ENCODE data around the gene TDRD7. TPM values are rescaled to one million over a fixed set of nuclear protein-coding genes. Genes with fewer than 3 reads are reported as not detected.

Gene TDRD7
- total RNA-seq, 1 experiment from 2014 or later, result 22.0 TPM

- no peak for DNase-seq
- no peaks in the 10 kb centered on the region for H3K36me3 ChIP-seq (ENCODE audit: control insufficient read depth, insufficient read depth, low read length)
- Mint-ChIP-seq H3K36me3 (ENCODE audit: insufficient read depth, unreplicated experiment) (peaks cover 5% of the 10 kb centered on the region), H3K9me3 (ENCODE audit: unreplicated experiment) (no peaks in the 10 kb centered on the region), H3K27ac (ENCODE audit: unreplicated experiment) (no peak overlapping the region), H3K4me1 (ENCODE audit: low read depth, unreplicated experiment) (no peaks in the 10 kb centered on the region), H3K27me3 (ENCODE audit: insufficient read depth, unreplicated experiment) (peaks cover 19% of the 10 kb centered on the region), H3K4me3 (ENCODE audit: unreplicated experiment) (no peak overlapping the region)
- intact Hi-C loops (cut with micrococcal nuclease; ENCODE audit: unreplicated experiment), result loop anchor here (5.0 to 10.0 kb wide), 2 partner anchors 90 to 92 kb away; partner anchors contain the start of gene TDRD7
- POLR2A ChIA-PET, result no interaction called here
- peaks cover 5% of the 10 kb centered on the region; the same call in 1 of the 2 replicates for H3K27me3 ChIP-seq (replicated peaks; ENCODE audit: control insufficient read depth, insufficient read depth, low read length)
- H3K4me3 ChIP-seq (ENCODE audit: low read depth, low read length), result no peak overlapping the region
- BruUV-seq (replicated peaks), result no TSS peak
- CTCF ChIA-PET, result no interaction called here
- TF ChIP-seq CTCF (IDR thresholded peaks at IDR 0.05; ENCODE audit: insufficient read depth in 1 of 2, low read depth in 1 of 2, low read length in 1 of 2, severe bottlenecking in 1 of 2, unreplicated experiment in 1 of 2), result no peak
- H3K9me3 ChIP-seq, result no peaks in the 10 kb centered on the region
- no peaks in the 10 kb centered on the region; the same call in 1 of the 2 replicates for H3K4me1 ChIP-seq
Measured at GRCh38 chr9:97504381-97505216, 92.7 kb downstream of the TDRD7 start.

GRCh38 chr9:97505845-97506244, 93.9 kb downstream of the TDRD7 start:
- CTCF ChIA-PET, result no interaction called here
- POLR2A ChIA-PET, result no interaction called here
- intact Hi-C loops (cut with micrococcal nuclease; ENCODE audit: unreplicated experiment), result loop anchor here (10.0 kb wide), 1 partner anchor 89 kb away; no protein-coding TSS in a partner anchor

GRCh38 chr9:97506306-97506705, 94.4 kb downstream of the TDRD7 start:
- H3K9me3 ChIP-seq, result no peaks in the 10 kb centered on the region
- intact Hi-C loops (cut with micrococcal nuclease; ENCODE audit: unreplicated experiment), result loop anchor here (10.0 kb wide), 1 partner anchor 88 kb away; no protein-coding TSS in a partner anchor
- no peaks in the 10 kb centered on the region for H3K9me3 Mint-ChIP-seq (ENCODE audit: unreplicated experiment)
- H3K4me1 ChIP-seq, result no peaks in the 10 kb centered on the region; the same call in 1 of the 2 replicates
- BruUV-seq (replicated peaks), result no TSS peak
- H3K36me3 Mint-ChIP-seq (ENCODE audit: insufficient read depth, unreplicated experiment), result no peaks in the 10 kb centered on the region
- peaks cover 15% of the 10 kb centered on the region for H3K27me3 Mint-ChIP-seq (ENCODE audit: insufficient read depth, unreplicated experiment)
- no peak overlapping the region for H3K4me3 ChIP-seq (ENCODE audit: low read depth, low read length)
- H3K27me3 ChIP-seq (replicated peaks; ENCODE audit: control insufficient read depth, insufficient read depth, low read length), result peaks cover 5% of the 10 kb centered on the region; the same call in 1 of the 2 replicates
- H3K27ac Mint-ChIP-seq (ENCODE audit: unreplicated experiment), result no peak overlapping the region
- H3K4me1 Mint-ChIP-seq (ENCODE audit: low read depth, unreplicated experiment), result no peaks in the 10 kb centered on the region
- no peak for DNase-seq
- ChIA-PET CTCF (no interaction called here), POLR2A (no interaction called here)
- TF ChIP-seq CTCF (IDR thresholded peaks at IDR 0.05; ENCODE audit: insufficient read depth in 1 of 2, low read depth in 1 of 2, low read length in 1 of 2, severe bottlenecking in 1 of 2, unreplicated experiment in 1 of 2), result no peak
- no peak overlapping the region for H3K4me3 Mint-ChIP-seq (ENCODE audit: unreplicated experiment)
- no peaks in the 10 kb centered on the region for H3K36me3 ChIP-seq (ENCODE audit: control insufficient read depth, insufficient read depth, low read length)

More at GRCh38 chr9:97505845-97506244, 93.9 kb downstream of the TDRD7 start:
- Histone ChIP-seq H3K9me3 (no peaks in the 10 kb centered on the region), H3K27me3 (replicated peaks; ENCODE audit: control insufficient read depth, insufficient read depth, low read length) (peaks cover 5% of the 10 kb centered on the region; the same call in 1 of the 2 replicates), H3K36me3 (ENCODE audit: control insufficient read depth, insufficient read depth, low read length) (no peaks in the 10 kb centered on the region), H3K4me3 (ENCODE audit: low read depth, low read length) (no peak overlapping the region), H3K4me1 (no peaks in the 10 kb centered on the region; the same call in 1 of the 2 replicates)
- H3K4me3 Mint-ChIP-seq (ENCODE audit: unreplicated experiment), result no peak overlapping the region
- no peaks in the 10 kb centered on the region for H3K9me3 Mint-ChIP-seq (ENCODE audit: unreplicated experiment)
- TF ChIP-seq CTCF (IDR thresholded peaks at IDR 0.05; ENCODE audit: insufficient read depth in 1 of 2, low read depth in 1 of 2, low read length in 1 of 2, severe bottlenecking in 1 of 2, unreplicated experiment in 1 of 2), result no peak
- H3K4me1 Mint-ChIP-seq (ENCODE audit: low read depth, unreplicated experiment), result no peaks in the 10 kb centered on the region
- no peaks in the 10 kb centered on the region for H3K36me3 Mint-ChIP-seq (ENCODE audit: insufficient read depth, unreplicated experiment)
- no peak for DNase-seq
- H3K27ac Mint-ChIP-seq (ENCODE audit: unreplicated experiment), result no peak overlapping the region
- peaks cover 15% of the 10 kb centered on the region for H3K27me3 Mint-ChIP-seq (ENCODE audit: insufficient read depth, unreplicated experiment)
- BruUV-seq (replicated peaks), result no TSS peak
